CD4-positive, alpha-beta memory T cell (primary cell): ENCODE measurements around the gene DDIT3. TPM values are rescaled to one million over a fixed set of nuclear protein-coding genes. Genes with fewer than 3 reads are reported as not detected.

Experiments
- CTCF ChIA-PET: fragments of 350-600 bp; sonication (Branson Sonifier 250); formaldehyde crosslinking; loops from one replicate; lab custom pipeline; 2021; ENCODE audit warnings: inconsistent platforms; ENCODE audit not compliant: partially characterized antibody; lab: Charles Lee
- POLR2A ChIA-PET: fragments of 350-600 bp; sonication (Branson Sonifier 250); formaldehyde crosslinking; loops from one replicate; lab custom pipeline; 2021; ENCODE audit not compliant: partially characterized antibody; lab: Charles Lee
- DNase-seq, 5 donors: peaks; one replicate each; pipeline versions ENCODE4 v3.0.0 to v3.0.0-alpha.2; 2020 to 2022; ENCODE audit warnings: mixed read lengths in 1 of 5
- H3K27ac ChIP-seq: one replicate; pipeline ENCODE4 v1.7.0; 2013; ENCODE audit warnings: low read depth, low read length
- H3K27me3 ChIP-seq: 2 replicates; pipeline ENCODE4 v1.7.0; 2013; ENCODE audit warnings: mild to moderate bottlenecking, low read length, moderate library complexity; ENCODE audit not compliant: insufficient read depth
- H3K36me3 ChIP-seq: 2 replicates; pipeline ENCODE4 v1.7.0; 2013; ENCODE audit warnings: mild to moderate bottlenecking, low read length, moderate library complexity; ENCODE audit not compliant: insufficient read depth
- H3K4me1 ChIP-seq: 2 replicates; pipeline ENCODE4 v1.7.0; 2013; ENCODE audit warnings: mild to moderate bottlenecking, low read length, moderate library complexity; ENCODE audit not compliant: insufficient read depth
- H3K4me3 ChIP-seq, 2 donors: one replicate each; pipeline ENCODE4 v1.7.0; 2013; ENCODE audit warnings: low read length in 2 of 2, mild to moderate bottlenecking in 1 of 2
- H3K9me3 ChIP-seq, 2 donors: one replicate each; pipeline ENCODE4 v1.7.0; 2013; ENCODE audit warnings: low read length in 2 of 2, control low read depth in 1 of 2; ENCODE audit not compliant: control insufficient read depth in 1 of 2
- H3K27ac Mint-ChIP-seq, 7 donors: one replicate each; pipeline ENCODE4 v1.8.0; 2020 to 2021; ENCODE audit warnings: mixed read lengths in 7 of 7, mild to moderate bottlenecking in 6 of 7, inconsistent platforms in 3 of 7, moderate library complexity in 3 of 7
- H3K27me3 Mint-ChIP-seq, 2 donors: one replicate each; pipeline ENCODE4 v1.8.0; 2020 to 2021; ENCODE audit warnings: mixed read lengths in 2 of 2
- H3K36me3 Mint-ChIP-seq, 2 donors: one replicate each; pipeline ENCODE4 v1.8.0; 2020 to 2021; ENCODE audit warnings: mixed read lengths in 2 of 2, inconsistent platforms in 1 of 2, mild to moderate bottlenecking in 1 of 2
- H3K4me1 Mint-ChIP-seq, 4 donors: one replicate each; pipeline ENCODE4 v1.8.0; 2020 to 2021; ENCODE audit warnings: mixed read lengths in 4 of 4, mild to moderate bottlenecking in 1 of 4
- H3K4me3 Mint-ChIP-seq, 8 donors: one replicate each; pipeline ENCODE4 v1.8.0; 2020 to 2021; ENCODE audit warnings: mixed read lengths in 8 of 8, mild to moderate bottlenecking in 7 of 8, moderate library complexity in 6 of 8, inconsistent platforms in 3 of 8
- H3K9me3 Mint-ChIP-seq, 8 donors: one replicate each; pipeline ENCODE4 v1.8.0; 2020 to 2021; ENCODE audit warnings: mixed read lengths in 8 of 8, mild to moderate bottlenecking in 5 of 8, inconsistent platforms in 3 of 8, moderate library complexity in 1 of 8
- intact Hi-C: fragments of 100-400 bp; cut with micrococcal nuclease; formaldehyde crosslinking; loops from one replicate; pipeline ENCODE4 v1.15.1; 2023
- polyA plus RNA-seq, 2 donors: library from polyadenylated mRNA; unstranded; fragments of 300-500 nt; fragmentation: Illumina TruSeq; gene quantifications; one replicate each; pipeline ENCODE4 v1.2.3, GENCODE V29; 2021
- total RNA-seq, 2 experiments: library from RNA; stranded (reverse); gene quantifications; one replicate each; pipeline ENCODE4 v1.2.3, GENCODE V29; 2021

Gene DDIT3
- total and polyA plus RNA-seq, 4 experiments from 2014 or later = 15.4 to 40.8 (median 30.7) TPM

- Mint-ChIP-seq H3K36me3 (peaks cover 27 to 39% of the 10 kb centered on the region in 2 donors), H3K4me1 (peaks cover 22 to 43% (median 28%) of the 10 kb centered on the region in 4 donors), H3K27me3 (no peaks in the 10 kb centered on the region), H3K9me3 (peaks cover 0 to 3% (median 0%) of the 10 kb centered on the region in 8 donors), H3K4me3 (peak within 1 kb of the TSS; percentile 95 to 99 (median 98)), H3K27ac (peak within 1 kb of the TSS; percentile 90 to 99 (median 98))
- DNase-seq = peak; percentile 90 to 97 (median 94)
- H3K4me3 ChIP-seq = peak within 1 kb of the TSS; percentile 78 to 95
- peaks cover 23% of the 10 kb centered on the region for H3K4me1 ChIP-seq
- H3K27me3 ChIP-seq = no peaks in the 10 kb centered on the region
- ChIA-PET POLR2A (interaction anchor here (2.7 to 6.3 kb wide), 3 partner anchors 11 to 32 kb away, joined by 13 to 75 read pairs (median 18); partner anchors contain the start of genes ARHGAP9, DDIT3 and GLI1), CTCF (interaction anchor here (0.7 to 3.4 kb wide), 8 partner anchors 11 to 39 kb away, joined by 3 to 29 read pairs (median 4); partner anchors contain the start of genes DDIT3, GLI1 and INHBE)
- H3K36me3 ChIP-seq = peaks cover 26% of the 10 kb centered on the region
- peak within 1 kb of the TSS; percentile 84 for H3K27ac ChIP-seq
- intact Hi-C loops = loop anchor here (1.0 to 5.0 kb wide), 5 partner anchors 8 to 205 kb away; partner anchors contain the start of genes ARHGAP9, DCTN2, DDIT3 and OS9
- H3K9me3 ChIP-seq = no peaks in the 10 kb centered on the region
These were observed 32.5 kb downstream of the DDIT3 start, which contains the start of gene MARS1 for GRCh38 chr12:57487597-57488401. Gene MARS1, plus strand, starts transcription at chr12:57488068. Its CDS starts 23 bp downstream, at chr12:57488091.

- CTCF ChIA-PET = interaction anchor here (0.7 to 2.8 kb wide), 7 partner anchors 11 to 40 kb away, joined by 3 to 29 read pairs (median 4); partner anchors contain the start of genes DDIT3, GLI1 and INHBE
- Histone ChIP-seq H3K9me3 (no peaks in the 10 kb centered on the region), H3K27me3 (no peaks in the 10 kb centered on the region), H3K36me3 (peaks cover 23% of the 10 kb centered on the region), H3K4me1 (peaks cover 23% of the 10 kb centered on the region), H3K27ac (no peak overlapping the region), H3K4me3 (no peak overlapping the region)
- Mint-ChIP-seq H3K27me3 (no peaks in the 10 kb centered on the region), H3K4me3 (peak overlapping the region in 3 of 8 donors; percentile 97 to 99 (median 98)), H3K36me3 (peaks cover 22 to 35% of the 10 kb centered on the region in 2 donors), H3K27ac (peak overlapping the region; percentile 70 to 99 (median 96)), H3K9me3 (peaks cover 0 to 3% (median 0%) of the 10 kb centered on the region in 8 donors), H3K4me1 (peaks cover 22 to 40% (median 28%) of the 10 kb centered on the region in 4 donors)
- intact Hi-C loops = loop anchor here (1.0 to 5.0 kb wide), 5 partner anchors 8 to 205 kb away; partner anchors contain the start of genes ARHGAP9, DCTN2, DDIT3 and OS9
- POLR2A ChIA-PET = interaction anchor here (2.7 to 6.3 kb wide), 3 partner anchors 10 to 33 kb away, joined by 13 to 75 read pairs (median 18); partner anchors contain the start of genes ARHGAP9, DDIT3 and GLI1
- DNase-seq = no peak
These were observed 33.2 kb downstream of the DDIT3 start for GRCh38 chr12:57487055-57487596.

GRCh38 chr12:57485695-57486094, 34.6 kb downstream of the DDIT3 start:
- intact Hi-C loops = loop anchor here (2.0 to 5.0 kb wide), 2 partner anchors 61 to 207 kb away; partner anchors contain the start of genes DCTN2 and OS9
- Mint-ChIP-seq H3K27ac (peak overlapping the region in 4 of 7 donors; percentile 19 to 77 (median 48)), H3K4me3 (no peak overlapping the region), H3K27me3 (no peaks in the 10 kb centered on the region), H3K9me3 (peaks cover 0 to 3% (median 0%) of the 10 kb centered on the region in 8 donors), H3K36me3 (peaks cover 13 to 23% of the 10 kb centered on the region in 2 donors), H3K4me1 (peaks cover 29 to 47% (median 35%) of the 10 kb centered on the region in 4 donors)
- ChIA-PET CTCF (interaction anchor here (1.1 to 2.8 kb wide), 4 partner anchors 10 to 35 kb away, joined by 3 to 29 read pairs (median 12); partner anchors contain the start of genes DDIT3 and GLI1), POLR2A (interaction anchor here (2.7 to 6.3 kb wide), 3 partner anchors 9 to 34 kb away, joined by 13 to 75 read pairs (median 18); partner anchors contain the start of genes ARHGAP9, DDIT3 and GLI1)
- no peak for DNase-seq
- H3K4me1 ChIP-seq = peaks cover 35% of the 10 kb centered on the region
- H3K27me3 ChIP-seq = no peaks in the 10 kb centered on the region
- no peak overlapping the region for H3K27ac ChIP-seq
- H3K4me3 ChIP-seq = no peak overlapping the region
- peaks cover 12% of the 10 kb centered on the region for H3K36me3 ChIP-seq
- H3K9me3 ChIP-seq = no peaks in the 10 kb centered on the region

GRCh38 chr12:57483466-57483865, 36.8 kb downstream of the DDIT3 start:
- Mint-ChIP-seq H3K4me1 (peaks cover 39 to 53% (median 45%) of the 10 kb centered on the region in 4 donors), H3K9me3 (peaks cover 0 to 5% (median 0%) of the 10 kb centered on the region in 8 donors), H3K27ac (peak overlapping the region; percentile 18 to 89 (median 72)), H3K4me3 (peak overlapping the region in 2 of 8 donors; percentile 16 to 49), H3K36me3 (peaks cover 0 to 7% of the 10 kb centered on the region in 2 donors), H3K27me3 (no peaks in the 10 kb centered on the region)
- ChIA-PET POLR2A (interaction anchor here (10.2 kb wide), 1 partner anchor 21 kb away, joined by 225 read pairs; the partner anchor contains the start of gene GLI1), CTCF (interaction anchor here (0.6 to 10.7 kb wide), 3 partner anchors 21 to 1062 kb away, joined by 3 to 204 read pairs (median 3); partner anchors contain the start of gene GLI1)
- DNase-seq = no peak
- no peak overlapping the region for H3K4me3 ChIP-seq
- H3K4me1 ChIP-seq = peaks cover 44% of the 10 kb centered on the region
- H3K27me3 ChIP-seq = no peaks in the 10 kb centered on the region
- H3K9me3 ChIP-seq = no peaks in the 10 kb centered on the region
- intact Hi-C loops = no loop called here
- no peak overlapping the region for H3K27ac ChIP-seq
- H3K36me3 ChIP-seq = no peaks in the 10 kb centered on the region

GRCh38 chr12:57481671-57482070, 38.6 kb downstream of the DDIT3 start:
- Histone ChIP-seq H3K9me3 (no peaks in the 10 kb centered on the region), H3K27ac (peak overlapping the region; percentile 86), H3K27me3 (no peaks in the 10 kb centered on the region), H3K4me3 (no peak overlapping the region), H3K4me1 (peaks cover 41% of the 10 kb centered on the region), H3K36me3 (no peaks in the 10 kb centered on the region)
- H3K9me3 Mint-ChIP-seq = peaks cover 0 to 3% (median 0%) of the 10 kb centered on the region in 8 donors
- H3K27ac Mint-ChIP-seq = peak overlapping the region; percentile 98 to 100 (median 99)
- peaks cover 5 to 17% of the 10 kb centered on the region in 2 donors for H3K36me3 Mint-ChIP-seq
- no peaks in the 10 kb centered on the region for H3K27me3 Mint-ChIP-seq
- intact Hi-C loops = no loop called here
- ChIA-PET CTCF (interaction anchor here (10.7 kb wide), 1 partner anchor 19 kb away, joined by 204 read pairs; the partner anchor contains the start of gene GLI1), POLR2A (interaction anchor here (1.1 to 10.2 kb wide), 3 partner anchors 12 to 38 kb away, joined by 4 to 225 read pairs (median 82); partner anchors contain the start of genes DDIT3 and GLI1)
- peaks cover 39 to 60% (median 46%) of the 10 kb centered on the region in 4 donors for H3K4me1 Mint-ChIP-seq
- peak overlapping the region in 5 of 8 donors; percentile 17 to 80 (median 58) for H3K4me3 Mint-ChIP-seq
- DNase-seq = peak in 1 of 5 donors; percentile 27
